ENCODE results near the gene COL2A1. TPM values are rescaled to one million over a fixed set of nuclear protein-coding genes. Genes with fewer than 3 reads are reported as not detected.

The COL2A1 gene
- total RNA-seq, 2 experiments from 2014 or later, result 0.34 TPM; not detected in 1

DNA sequence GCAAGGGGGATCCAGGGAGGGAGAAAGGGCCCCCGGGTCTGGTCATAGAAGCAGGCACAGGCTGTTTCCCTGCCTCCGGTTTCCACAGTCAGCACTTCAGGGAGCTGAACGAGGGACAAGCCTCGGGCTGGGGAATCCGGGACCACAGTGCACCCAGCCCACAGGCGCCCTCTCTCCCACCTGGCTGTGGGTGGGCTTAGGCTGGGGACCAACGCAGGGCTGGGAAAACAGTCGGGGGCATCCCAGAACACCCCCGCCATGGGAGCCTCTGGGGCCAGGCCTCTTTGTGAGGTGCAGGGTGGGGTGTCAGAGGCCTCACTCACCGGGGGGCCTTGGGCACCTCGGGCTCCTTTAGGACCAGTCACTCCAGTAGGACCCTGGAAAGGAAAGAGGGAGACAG, 24.6 kb downstream of the COL2A1 start:
- no peak for TF ChIP-seq CTCF (IDR thresholded peaks at IDR 0.05)
- no peaks in the 10 kb centered on the region for H3K36me3 Mint-ChIP-seq (ENCODE audit: low read depth)

GRCh38 chr12:47979166-47979565, 25.1 kb downstream of the COL2A1 start:
- no peak overlapping the region for H3K27ac Mint-ChIP-seq
- ChIA-PET POLR2A (no interaction called here), CTCF (interaction anchor here (1.4 to 1.6 kb wide), 3 partner anchors 13 to 16 kb away, joined by 3 to 5 read pairs (median 4); partner anchors contain the start of gene TMEM106C)
- no peak for ATAC-seq
- DNase-seq, result no peak
- TF ChIP-seq CTCF (IDR thresholded peaks at IDR 0.05), result no peak
- intact Hi-C loops (cut with micrococcal nuclease), result no loop called here
- no peaks in the 10 kb centered on the region for H3K4me1 Mint-ChIP-seq (ENCODE audit: low read depth)
- peaks cover 2% of the 10 kb centered on the region for H3K27me3 Mint-ChIP-seq
- H3K36me3 Mint-ChIP-seq (ENCODE audit: low read depth), result no peaks in the 10 kb centered on the region
- H3K4me3 Mint-ChIP-seq, result no peak overlapping the region
- no peaks in the 10 kb centered on the region for H3K9me3 Mint-ChIP-seq

More for the DNA sequence above, 24.6 kb downstream of the COL2A1 start:
- CTCF ChIA-PET, result interaction anchor here (0.6 to 1.6 kb wide), 4 partner anchors 13 to 261 kb away, joined by 3 to 5 read pairs (median 4); partner anchors contain the start of gene TMEM106C
- no peaks in the 10 kb centered on the region for H3K9me3 Mint-ChIP-seq
- DNase-seq (no peak), ATAC-seq (no peak)
- POLR2A ChIA-PET, result no interaction called here
- no peak overlapping the region for H3K4me3 Mint-ChIP-seq
- no peaks in the 10 kb centered on the region for H3K4me1 Mint-ChIP-seq (ENCODE audit: low read depth)
- H3K27ac Mint-ChIP-seq, result no peak overlapping the region
- peaks cover 2% of the 10 kb centered on the region for H3K27me3 Mint-ChIP-seq
- intact Hi-C loops (cut with micrococcal nuclease), result no loop called here

DNA sequence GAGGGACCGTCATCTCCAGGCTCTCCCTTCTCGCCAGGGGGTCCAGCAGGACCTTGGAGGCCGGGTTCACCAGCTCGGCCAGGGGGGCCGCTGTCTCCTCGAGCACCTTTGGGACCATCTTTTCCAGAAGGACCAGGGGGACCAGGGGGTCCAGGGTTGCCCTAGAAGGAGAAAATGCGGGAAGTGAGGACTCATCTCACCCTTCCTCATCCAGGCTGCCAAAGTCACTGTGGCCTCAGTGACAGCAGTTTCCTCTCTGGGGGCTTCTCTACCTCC, 25.7 kb downstream of the COL2A1 start:
- no peak for TF ChIP-seq CTCF (IDR thresholded peaks at IDR 0.05)
- H3K27me3 Mint-ChIP-seq, result peaks cover 2% of the 10 kb centered on the region
- no peaks in the 10 kb centered on the region for H3K9me3 Mint-ChIP-seq
- intact Hi-C loops (cut with micrococcal nuclease), result no loop called here
- H3K36me3 Mint-ChIP-seq (ENCODE audit: low read depth), result no peaks in the 10 kb centered on the region
- ATAC-seq, result no peak
- DNase-seq, result no peak
- no peak overlapping the region for H3K27ac Mint-ChIP-seq
- H3K4me1 Mint-ChIP-seq (ENCODE audit: low read depth), result no peaks in the 10 kb centered on the region
- ChIA-PET CTCF (interaction anchor here (0.9 to 1.4 kb wide), 2 partner anchors 14 to 29 kb away, joined by 3 to 4 read pairs; no protein-coding TSS in a partner anchor), POLR2A (no interaction called here)
- H3K4me3 Mint-ChIP-seq, result no peak overlapping the region

DNA sequence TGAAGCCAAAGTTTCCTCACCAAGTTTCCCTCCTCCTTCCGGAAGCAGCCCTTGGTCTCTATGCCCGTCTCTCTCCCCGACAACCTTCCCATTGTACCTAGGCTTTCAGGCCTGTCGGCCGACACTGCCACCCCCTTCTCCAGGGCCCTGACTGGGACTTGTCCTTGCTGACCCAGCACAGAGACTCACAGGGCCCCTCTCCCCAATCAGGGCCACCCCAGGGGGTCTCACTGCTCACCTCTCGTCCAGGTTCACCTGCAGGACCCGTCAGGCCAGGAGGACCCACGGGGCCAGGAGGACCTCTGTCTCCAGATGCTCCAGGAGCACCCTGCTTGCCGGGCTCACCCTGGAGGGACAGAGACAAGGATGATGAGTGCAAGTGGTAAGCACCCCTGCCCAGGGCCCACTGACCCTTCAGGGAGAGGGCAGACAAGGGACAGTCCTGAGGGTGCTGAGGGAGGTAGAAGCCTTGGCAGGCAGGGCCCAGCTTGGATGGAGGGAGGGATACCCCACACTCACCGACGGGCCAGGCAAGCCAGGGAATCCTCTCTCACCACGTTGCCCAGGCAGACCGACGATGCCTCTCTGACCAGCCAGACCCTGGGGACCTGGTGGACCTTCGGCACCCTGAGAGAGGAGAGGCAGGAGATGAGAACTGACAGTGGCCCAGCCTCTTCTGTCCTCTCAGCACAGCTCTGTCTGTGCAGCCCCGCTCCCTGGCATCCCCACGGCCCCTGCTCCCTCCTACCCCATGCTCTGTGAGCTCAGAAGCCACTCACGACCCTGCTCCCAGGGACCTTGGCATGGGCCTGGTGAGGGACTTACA, 26.3 kb downstream of the COL2A1 start:
- Mint-ChIP-seq H3K27ac (no peak overlapping the region), H3K4me1 (ENCODE audit: low read depth) (no peaks in the 10 kb centered on the region), H3K36me3 (ENCODE audit: low read depth) (no peaks in the 10 kb centered on the region), H3K9me3 (no peaks in the 10 kb centered on the region), H3K4me3 (no peak overlapping the region), H3K27me3 (peaks cover 2% of the 10 kb centered on the region)
- TF ChIP-seq CTCF (IDR thresholded peaks at IDR 0.05), result no peak
- CTCF ChIA-PET, result interaction anchor here (0.9 to 1.4 kb wide), 3 partner anchors 13 to 29 kb away, joined by 3 to 4 read pairs (median 3); partner anchors contain the start of gene TMEM106C
- POLR2A ChIA-PET, result no interaction called here
- intact Hi-C loops (cut with micrococcal nuclease), result no loop called here
- ATAC-seq (no peak), DNase-seq (no peak)

DNA sequence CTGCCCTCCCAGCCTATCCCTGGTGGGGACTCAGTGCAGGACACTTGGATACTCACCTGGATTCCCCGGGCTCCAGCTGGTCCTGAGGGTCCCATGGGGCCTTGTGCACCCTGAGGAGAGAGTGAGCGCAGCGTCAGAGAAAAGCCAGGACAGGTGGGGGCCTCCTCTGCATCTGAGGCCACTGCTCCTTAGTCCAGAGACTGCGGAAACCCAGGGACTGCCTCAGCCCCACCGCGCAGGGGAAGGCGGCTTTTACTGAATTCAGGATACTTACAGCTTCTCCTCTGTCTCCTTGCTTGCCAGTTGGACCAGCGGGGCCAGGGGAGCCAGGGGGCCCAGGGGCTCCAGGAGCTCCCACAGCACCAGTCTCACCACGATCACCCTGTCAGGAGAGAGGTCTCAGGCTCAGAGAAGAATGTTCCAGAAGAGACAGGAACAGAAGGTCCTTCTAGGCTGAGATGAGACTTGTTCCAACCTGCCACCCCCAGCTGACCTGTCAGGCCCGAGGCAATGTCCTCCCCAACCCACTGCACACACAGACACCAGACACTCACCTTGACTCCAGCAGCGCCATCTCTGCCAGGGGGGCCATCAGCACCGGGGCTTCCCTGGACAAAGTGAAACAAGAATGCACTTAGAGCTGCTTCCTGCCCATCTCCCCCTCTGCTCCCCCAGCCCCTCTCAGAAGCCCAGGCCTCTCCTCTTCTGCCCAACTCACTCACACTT, 27.1 kb downstream of the COL2A1 start:
- no peak overlapping the region for H3K27ac Mint-ChIP-seq

More for the DNA sequence above, 27.1 kb downstream of the COL2A1 start:
- intact Hi-C loops (cut with micrococcal nuclease), result no loop called here
- H3K36me3 Mint-ChIP-seq (ENCODE audit: low read depth), result no peaks in the 10 kb centered on the region
- ChIA-PET CTCF (interaction anchor here (1.3 kb wide), 1 partner anchor 14 kb away, joined by 3 read pairs; the partner anchor contains the start of gene TMEM106C), POLR2A (interaction anchor here (0.7 kb wide), 1 partner anchor 14 kb away, joined by 3 read pairs; no protein-coding TSS in a partner anchor)
- H3K4me1 Mint-ChIP-seq (ENCODE audit: low read depth), result no peaks in the 10 kb centered on the region
- H3K4me3 Mint-ChIP-seq, result no peak overlapping the region
- H3K9me3 Mint-ChIP-seq, result no peaks in the 10 kb centered on the region
- no peak for DNase-seq
- H3K27me3 Mint-ChIP-seq, result peaks cover 2% of the 10 kb centered on the region
- ATAC-seq, result no peak
- TF ChIP-seq CTCF (IDR thresholded peaks at IDR 0.05), result no peak
